Karpas-422 (cell line): ENCODE results near the gene ADORA2A. TPM values are rescaled to one million over a fixed set of nuclear protein-coding genes. Genes with fewer than 3 reads are reported as not detected.

Source experiments
- DNase-seq: peaks from one replicate; pipeline ENCODE4 v3.0.0-alpha.2; 2015
- H2AFZ ChIP-seq: fragments of 200-600 bp; sonication (generic); 2 replicates; pipeline ENCODE4 v1.6.1; 2014; ENCODE audit warnings: antibody characterized with exemption, low read length, mixed read lengths
- H3K27ac ChIP-seq: fragments of 200-600 bp; sonication (generic); 2 replicates; pipeline ENCODE4 v1.5.1; 2014; ENCODE audit warnings: mild to moderate bottlenecking, low read length, moderate library complexity
- H3K27me3 ChIP-seq: fragments of 200-600 bp; sonication (generic); 2 replicates; pipeline ENCODE4 v1.6.1; 2014; ENCODE audit warnings: low read length, mixed read lengths
- H3K36me3 ChIP-seq: fragments of 200-600 bp; sonication (generic); 2 replicates; pipeline ENCODE4 v1.6.1; 2014; ENCODE audit warnings: low read length, mixed read lengths; ENCODE audit not compliant: insufficient read depth
- H3K4me1 ChIP-seq: fragments of 200-600 bp; sonication (generic); 2 replicates; pipeline ENCODE4 v1.6.1; 2014; ENCODE audit warnings: mild to moderate bottlenecking, low read length, mixed read lengths
- H3K4me2 ChIP-seq: fragments of 200-600 bp; sonication (generic); 2 replicates; pipeline ENCODE4 v1.6.1; 2014; ENCODE audit warnings: low read length, low read depth, mild to moderate bottlenecking; ENCODE audit not compliant: poor library complexity, severe bottlenecking
- H3K4me3 ChIP-seq: fragments of 200-600 bp; sonication (generic); 2 replicates; pipeline ENCODE4 v1.5.1; 2014; ENCODE audit warnings: mild to moderate bottlenecking, antibody characterized with exemption, low read length, mixed read lengths
- H3K79me2 ChIP-seq: fragments of 200-600 bp; sonication (generic); 2 replicates; pipeline ENCODE4 v1.6.1; 2014; ENCODE audit warnings: mild to moderate bottlenecking, low read length, mixed read lengths
- H3K9ac ChIP-seq: fragments of 200-600 bp; sonication (generic); 2 replicates; pipeline ENCODE4 v1.6.0; 2014; ENCODE audit warnings: low read length
- H3K9me2 ChIP-seq: fragments of 200-600 bp; sonication (generic), shearing (Covaris generic); replicated peaks from 2 replicates; pipeline ENCODE4 v1.6.0; 2014; ENCODE audit warnings: mild to moderate bottlenecking, low read length, moderate library complexity; ENCODE audit not compliant: insufficient read depth
- H3K9me3 ChIP-seq: fragments of 300-700, 200-600 bp; sonication (generic); 2 replicates; pipeline ENCODE4 v1.6.1; 2014; ENCODE audit warnings: low read length, mixed read lengths
- H4K20me1 ChIP-seq: fragments of 200-600 bp; sonication (generic); 2 replicates; pipeline ENCODE4 v1.6.1; 2014; ENCODE audit warnings: mild to moderate bottlenecking, antibody characterized with exemption, low read length, low read depth; ENCODE audit not compliant: insufficient read depth
- total RNA-seq: library from RNA; depleted of rRNA; stranded (reverse); fragments of >200 nt; shearing (Covaris generic); gene quantifications from 2 replicates; pipeline ENCODE4 v1.2.3, GENCODE V29; 2014; ENCODE audit warnings: low replicate concordance

ADORA2A gene
- total RNA-seq, 1 experiment from 2014 or later = 65.9 TPM

DNA sequence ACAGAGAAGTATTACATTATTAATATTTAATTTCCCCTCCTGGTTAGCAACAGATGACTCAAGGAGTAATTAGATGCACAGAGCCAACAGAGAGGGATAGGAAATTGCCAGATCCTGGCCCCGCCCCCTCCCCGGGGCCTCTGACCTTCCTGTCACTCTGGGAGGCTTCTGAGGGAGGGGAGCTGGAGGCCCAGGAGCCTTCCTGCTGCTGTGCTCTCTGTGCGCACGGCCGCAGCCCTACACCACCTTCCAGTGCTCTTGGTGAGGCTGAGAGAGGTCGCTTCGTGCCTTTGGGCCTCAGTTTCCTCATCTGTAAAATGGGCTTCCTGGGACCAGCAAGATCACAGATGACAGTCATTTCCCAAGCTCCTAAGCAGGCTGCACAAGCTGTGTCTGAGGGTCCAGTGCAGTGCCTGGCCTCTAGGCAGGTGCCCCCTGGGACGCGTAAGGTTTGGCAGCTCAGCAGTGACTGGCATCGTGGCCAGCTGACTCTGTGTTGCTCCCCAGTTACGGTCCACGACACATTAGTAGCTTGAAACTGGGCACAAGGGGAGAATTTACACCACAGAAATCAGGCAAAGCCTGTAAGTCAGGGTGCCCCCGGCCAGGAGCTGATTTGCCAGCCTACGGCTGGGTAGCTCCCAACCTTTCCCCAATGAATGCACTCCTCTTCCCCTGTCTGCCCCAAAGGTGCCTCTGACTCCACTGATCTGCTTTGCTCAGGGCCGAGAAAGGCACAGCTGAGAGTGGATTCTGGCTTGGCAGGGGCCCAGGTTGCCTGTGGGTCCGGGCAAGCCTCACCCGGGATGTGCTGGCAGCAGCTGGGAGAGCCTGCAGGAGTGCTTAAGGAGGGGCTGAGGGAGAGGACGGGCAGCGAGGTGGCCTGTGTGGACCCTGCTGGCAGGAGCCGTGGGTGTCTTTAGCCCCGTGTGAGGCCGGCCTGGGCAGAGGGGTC, 2.3 kb downstream of the ADORA2A start:
- Histone ChIP-seq H3K4me1 (peaks cover 99% of the 10 kb centered on the region), H3K79me2 (peaks cover 57% of the 10 kb centered on the region), H3K27ac (peak overlapping the region; percentile 99), H3K9ac (peak overlapping the region; percentile 87), H3K9me3 (no peaks in the 10 kb centered on the region), H3K4me2 (peak overlapping the region; percentile 85), H3K9me2 (no peaks in the 10 kb centered on the region), H3K27me3 (no peaks in the 10 kb centered on the region), H3K4me3 (peak overlapping the region; percentile 78), H3K36me3 (no peaks in the 10 kb centered on the region), H4K20me1 (no peaks in the 10 kb centered on the region), H2AFZ (no peak overlapping the region)
- peak; percentile 51 for DNase-seq

DNA sequence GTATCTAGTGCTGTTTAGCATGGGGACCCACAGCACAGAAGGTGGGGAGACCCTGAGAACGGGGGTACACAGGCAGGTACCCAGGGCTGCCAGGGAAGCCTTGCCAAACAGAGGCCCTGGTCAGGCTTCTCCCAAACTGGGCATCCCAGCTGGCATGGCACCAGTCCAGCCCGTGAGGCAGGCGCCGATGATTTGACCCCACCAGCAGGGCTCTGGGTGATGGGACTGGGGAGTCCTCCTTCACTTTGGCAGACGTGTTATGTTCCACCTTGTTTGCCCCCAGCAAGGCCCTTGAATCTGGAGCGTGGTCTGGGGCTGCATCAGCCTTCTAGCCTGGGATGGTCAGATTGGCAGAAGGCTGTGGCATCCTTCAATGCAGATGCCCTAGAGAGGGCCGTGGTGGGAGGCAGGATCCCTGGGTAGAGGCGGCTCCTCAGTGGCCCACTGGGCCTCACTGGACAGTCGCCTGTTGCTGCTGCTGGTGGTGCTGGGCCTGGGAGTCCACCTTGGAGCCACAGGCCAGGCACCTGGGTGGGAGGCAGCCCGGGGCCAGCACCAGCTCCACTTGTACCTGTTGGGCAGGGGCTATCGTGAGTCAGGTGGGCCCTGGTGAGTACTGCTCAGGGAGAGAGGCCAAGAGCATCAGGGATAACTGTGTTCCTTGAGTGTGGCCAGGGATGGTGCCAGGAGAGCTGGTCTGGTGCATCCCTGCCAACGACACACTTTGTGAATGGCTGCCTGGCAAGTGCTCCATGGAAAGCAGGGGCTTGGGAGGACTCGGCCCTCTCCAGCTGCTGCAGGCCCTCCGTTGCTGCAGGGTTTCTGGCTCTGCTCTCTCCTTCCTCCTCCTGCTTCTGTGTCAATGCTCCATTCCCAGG, 3.3 kb downstream of the ADORA2A start:
- Histone ChIP-seq H3K4me2 (peak overlapping the region; percentile 85), H3K9ac (peak overlapping the region; percentile 87), H3K27ac (peak overlapping the region; percentile 99), H2AFZ (no peak overlapping the region), H3K36me3 (no peaks in the 10 kb centered on the region), H3K79me2 (peaks cover 53% of the 10 kb centered on the region), H3K27me3 (no peaks in the 10 kb centered on the region), H3K9me2 (no peaks in the 10 kb centered on the region), H3K4me3 (peak overlapping the region; percentile 78; the same call in 1 of the 2 replicates), H3K4me1 (peaks cover 99% of the 10 kb centered on the region), H3K9me3 (no peaks in the 10 kb centered on the region), H4K20me1 (no peaks in the 10 kb centered on the region)
- no peak for DNase-seq

DNA sequence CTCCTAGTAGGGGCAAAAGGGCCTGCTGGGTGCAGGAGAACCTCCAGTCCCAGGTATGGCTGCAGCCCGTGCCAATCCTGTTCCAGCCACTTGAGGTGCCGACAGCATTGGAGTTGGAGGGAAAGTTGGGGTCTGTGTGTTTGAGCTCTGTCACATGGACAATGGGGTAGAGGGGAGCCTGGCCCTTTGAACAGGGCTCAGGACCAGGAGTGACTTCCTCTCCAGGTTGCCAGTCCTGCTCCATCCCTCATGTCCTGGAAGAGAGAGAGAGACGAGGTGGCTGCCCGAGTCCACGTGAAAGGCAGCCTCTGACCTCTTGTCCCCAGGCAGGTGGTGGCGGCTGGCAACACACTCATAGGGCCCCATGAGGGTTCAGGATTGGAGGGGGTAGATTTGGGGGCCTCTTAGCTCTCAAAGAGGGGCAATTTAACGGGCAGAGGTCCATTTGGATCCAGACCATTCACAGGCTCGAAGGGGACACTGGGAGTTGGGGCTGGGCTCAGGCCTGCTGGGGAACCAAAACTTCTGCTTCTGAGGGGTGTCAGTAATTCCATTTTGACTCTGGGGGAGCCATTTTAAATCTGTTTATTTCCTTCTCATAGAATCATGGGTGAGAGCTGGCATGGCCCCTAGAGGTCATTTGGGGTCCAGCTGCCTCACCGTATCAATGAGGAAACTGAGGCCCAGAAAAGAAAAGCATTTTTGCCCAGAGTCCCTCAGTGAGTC, 4.1 kb downstream of the ADORA2A start:
- peak overlapping the region; percentile 99 for H3K27ac ChIP-seq
- H3K4me2 ChIP-seq = peak overlapping the region; percentile 85
- peaks cover 54% of the 10 kb centered on the region for H3K79me2 ChIP-seq
- peak; percentile 67 for DNase-seq
- H4K20me1 ChIP-seq = no peaks in the 10 kb centered on the region
- H3K4me3 ChIP-seq = peak overlapping the region; percentile 65
- no peaks in the 10 kb centered on the region for H3K27me3 ChIP-seq
- no peak overlapping the region for H2AFZ ChIP-seq
- no peaks in the 10 kb centered on the region for H3K9me3 ChIP-seq
- H3K9me2 ChIP-seq = no peaks in the 10 kb centered on the region
- peaks cover 99% of the 10 kb centered on the region for H3K4me1 ChIP-seq
- H3K36me3 ChIP-seq = peaks cover 3% of the 10 kb centered on the region; the same call in 1 of the 2 replicates
- peak overlapping the region; percentile 87 for H3K9ac ChIP-seq

GRCh38 chr22:24432059-24432853, 4.9 kb downstream of the ADORA2A start:
- peaks cover 99% of the 10 kb centered on the region for H3K4me1 ChIP-seq
- no peaks in the 10 kb centered on the region for H3K27me3 ChIP-seq
- H3K9me3 ChIP-seq = no peaks in the 10 kb centered on the region
- H4K20me1 ChIP-seq = no peaks in the 10 kb centered on the region
- H3K36me3 ChIP-seq = peaks cover 5% of the 10 kb centered on the region; the same call in 1 of the 2 replicates
- H3K79me2 ChIP-seq = peaks cover 60% of the 10 kb centered on the region
- peak; percentile 86 for DNase-seq
- H3K4me2 ChIP-seq = peak overlapping the region; percentile 85
- peak overlapping the region; percentile 87 for H3K9ac ChIP-seq
- H3K27ac ChIP-seq = peak overlapping the region; percentile 99
- no peak overlapping the region for H2AFZ ChIP-seq
- H3K9me2 ChIP-seq = no peaks in the 10 kb centered on the region
- H3K4me3 ChIP-seq = peak overlapping the region; percentile 65

DNA sequence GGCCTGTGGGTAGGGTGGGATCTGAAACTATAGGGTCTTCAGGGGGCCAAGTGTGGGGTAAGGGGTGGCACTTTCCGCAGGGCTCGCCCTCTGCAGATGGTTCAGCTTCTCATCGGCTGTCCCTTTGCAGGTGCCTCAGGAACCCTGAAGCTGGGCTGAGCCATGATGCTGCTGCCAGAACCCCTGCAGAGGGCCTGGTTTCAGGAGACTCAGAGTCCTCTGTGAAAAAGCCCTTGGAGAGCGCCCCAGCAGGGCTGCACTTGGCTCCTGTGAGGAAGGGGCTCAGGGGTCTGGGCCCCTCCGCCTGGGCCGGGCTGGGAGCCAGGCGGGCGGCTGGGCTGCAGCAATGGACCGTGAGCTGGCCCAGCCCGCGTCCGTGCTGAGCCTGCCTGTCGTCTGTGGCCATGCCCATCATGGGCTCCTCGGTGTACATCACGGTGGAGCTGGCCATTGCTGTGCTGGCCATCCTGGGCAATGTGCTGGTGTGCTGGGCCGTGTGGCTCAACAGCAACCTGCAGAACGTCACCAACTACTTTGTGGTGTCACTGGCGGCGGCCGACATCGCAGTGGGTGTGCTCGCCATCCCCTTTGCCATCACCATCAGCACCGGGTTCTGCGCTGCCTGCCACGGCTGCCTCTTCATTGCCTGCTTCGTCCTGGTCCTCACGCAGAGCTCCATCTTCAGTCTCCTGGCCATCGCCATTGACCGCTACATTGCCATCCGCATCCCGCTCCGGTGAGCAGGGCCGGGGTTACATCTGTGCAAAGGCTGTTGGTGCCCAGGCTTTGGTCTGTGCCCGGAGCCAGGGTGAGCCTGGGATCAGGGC, 5.8 kb downstream of the ADORA2A start:
- Histone ChIP-seq H2AFZ (no peak overlapping the region), H3K4me1 (peaks cover 99% of the 10 kb centered on the region), H3K4me2 (peak overlapping the region; percentile 85), H3K79me2 (peaks cover 64% of the 10 kb centered on the region), H3K9me2 (no peaks in the 10 kb centered on the region), H4K20me1 (no peaks in the 10 kb centered on the region), H3K27me3 (no peaks in the 10 kb centered on the region), H3K4me3 (peak overlapping the region; percentile 65), H3K9me3 (no peaks in the 10 kb centered on the region), H3K27ac (peak overlapping the region; percentile 99), H3K9ac (peak overlapping the region; percentile 87), H3K36me3 (peaks cover 7% of the 10 kb centered on the region; the same call in 1 of the 2 replicates)
- peak; percentile 80 for DNase-seq

GRCh38 chr22:24433828-24434470, 6.5 kb downstream of the ADORA2A start:
- Histone ChIP-seq H3K4me3 (peak overlapping the region; percentile 70), H3K36me3 (peaks cover 13% of the 10 kb centered on the region; the same call in 1 of the 2 replicates)

More at GRCh38 chr22:24433828-24434470, 6.5 kb downstream of the ADORA2A start:
- Histone ChIP-seq H3K9me2 (no peaks in the 10 kb centered on the region), H4K20me1 (no peaks in the 10 kb centered on the region), H3K4me2 (peak overlapping the region; percentile 85), H3K27ac (peak overlapping the region; percentile 99), H2AFZ (no peak overlapping the region), H3K4me1 (peaks cover 98% of the 10 kb centered on the region), H3K79me2 (peaks cover 65% of the 10 kb centered on the region), H3K27me3 (no peaks in the 10 kb centered on the region), H3K9me3 (no peaks in the 10 kb centered on the region), H3K9ac (peak overlapping the region; percentile 87)
- DNase-seq = peak; percentile 97
